ENCODE measurements around the gene AFDN. TPM values are rescaled to one million over a fixed set of nuclear protein-coding genes. Genes with fewer than 3 reads are reported as not detected.

The AFDN gene
- total RNA-seq, 2 donors from 2014 or later = 214 to 239 TPM

GRCh38 chr6:167829513-167829912, 2.8 kb downstream of the AFDN start:
- H3K27me3 Mint-ChIP-seq (ENCODE audit: insufficient read depth) = no peaks in the 10 kb centered on the region
- H3K4me3 ChIP-seq (ENCODE audit: low read length) = peak overlapping the region; percentile 93
- no peak for TF ChIP-seq CTCF (conservative IDR thresholded peaks at IDR 0.05)
- no peaks in the 10 kb centered on the region for H3K9me3 ChIP-seq (ENCODE audit: control insufficient read depth, low read length)
- peak overlapping the region; percentile 95 for H3K4me3 Mint-ChIP-seq
- DNase-seq = no peak
- H3K36me3 ChIP-seq (ENCODE audit: control insufficient read depth, insufficient read depth, low read length) = peaks cover 7% of the 10 kb centered on the region
- H3K27ac Mint-ChIP-seq = no peak overlapping the region
- H3K4me1 ChIP-seq (ENCODE audit: control insufficient read depth, insufficient read depth, low read length) = peaks cover 16% of the 10 kb centered on the region
- H3K27ac ChIP-seq (ENCODE audit: low read depth, low read length) = no peak overlapping the region
- peaks cover 3% of the 10 kb centered on the region for H3K36me3 Mint-ChIP-seq (ENCODE audit: low read depth)
- peaks cover 52% of the 10 kb centered on the region for H3K4me1 Mint-ChIP-seq
- no peaks in the 10 kb centered on the region for H3K9me3 Mint-ChIP-seq
- H3K9ac ChIP-seq (ENCODE audit: extremely low read depth, low read length, poor library complexity, severe bottlenecking) = no peak overlapping the region
- H3K27me3 ChIP-seq (ENCODE audit: control insufficient read depth, insufficient read depth, low read length, poor library complexity, severe bottlenecking) = no peaks in the 10 kb centered on the region

- peaks cover 1% of the 10 kb centered on the region for H3K36me3 Mint-ChIP-seq (ENCODE audit: low read depth)
- 72 to 80% methylated on average over 3 of the region's 3 CpGs for WGBS, 2 experiments (ENCODE audit: insufficient coverage in 1 of 2, insufficient read length in 1 of 2)
- no peak overlapping the region for H3K27ac Mint-ChIP-seq
- no peaks in the 10 kb centered on the region for H3K27me3 Mint-ChIP-seq (ENCODE audit: insufficient read depth)
- peaks cover 16% of the 10 kb centered on the region for H3K4me1 ChIP-seq (ENCODE audit: control insufficient read depth, insufficient read depth, low read length)
- H3K4me3 ChIP-seq (ENCODE audit: low read length) = no peak overlapping the region
- H3K9ac ChIP-seq (ENCODE audit: extremely low read depth, low read length, poor library complexity, severe bottlenecking) = no peak overlapping the region
- H3K9me3 ChIP-seq (ENCODE audit: control insufficient read depth, low read length) = no peaks in the 10 kb centered on the region
- TF ChIP-seq CTCF (conservative IDR thresholded peaks at IDR 0.05) = no peak
- no peak overlapping the region for H3K4me3 Mint-ChIP-seq
- no peaks in the 10 kb centered on the region for H3K9me3 Mint-ChIP-seq
- peaks cover 8% of the 10 kb centered on the region for H3K36me3 ChIP-seq (ENCODE audit: control insufficient read depth, insufficient read depth, low read length)
- H3K4me1 Mint-ChIP-seq = peaks cover 46% of the 10 kb centered on the region
- no peak for DNase-seq
- no peak overlapping the region for H3K27ac ChIP-seq (ENCODE audit: low read depth, low read length)
- no peaks in the 10 kb centered on the region for H3K27me3 ChIP-seq (ENCODE audit: control insufficient read depth, insufficient read depth, low read length, poor library complexity, severe bottlenecking)
Observed at GRCh38 chr6:167831281-167831828, 4.6 kb downstream of the AFDN start.

- 34 to 52% methylated on average over 3 to 4 of the region's 4 CpGs for WGBS, 2 experiments (ENCODE audit: insufficient coverage in 1 of 2, insufficient read length in 1 of 2)
- Histone ChIP-seq H3K4me3 (ENCODE audit: low read length) (peak overlapping the region; percentile 12), H3K9ac (ENCODE audit: extremely low read depth, low read length, poor library complexity, severe bottlenecking) (no peak overlapping the region), H3K27ac (ENCODE audit: low read depth, low read length) (peak overlapping the region; percentile 14), H3K9me3 (ENCODE audit: control insufficient read depth, low read length) (no peaks in the 10 kb centered on the region), H3K36me3 (ENCODE audit: control insufficient read depth, insufficient read depth, low read length) (peaks cover 8% of the 10 kb centered on the region), H3K4me1 (ENCODE audit: control insufficient read depth, insufficient read depth, low read length) (peaks cover 16% of the 10 kb centered on the region), H3K27me3 (ENCODE audit: control insufficient read depth, insufficient read depth, low read length, poor library complexity, severe bottlenecking) (no peaks in the 10 kb centered on the region)
- TF ChIP-seq CTCF (conservative IDR thresholded peaks at IDR 0.05) = no peak
- no peak overlapping the region for H3K4me3 Mint-ChIP-seq
- H3K27me3 Mint-ChIP-seq (ENCODE audit: insufficient read depth) = no peaks in the 10 kb centered on the region
- peaks cover 1% of the 10 kb centered on the region for H3K36me3 Mint-ChIP-seq (ENCODE audit: low read depth)
- H3K27ac Mint-ChIP-seq = peak overlapping the region; percentile 71
- no peaks in the 10 kb centered on the region for H3K9me3 Mint-ChIP-seq
- H3K4me1 Mint-ChIP-seq = peaks cover 46% of the 10 kb centered on the region
- DNase-seq = no peak
Observed at GRCh38 chr6:167832497-167833395, 6.0 kb downstream of the AFDN start.

Measured in endodermal cell (in vitro differentiated cells).